GM19351 (cell line): ENCODE results near the gene SNAPC3.

Experiments used
- ATAC-seq: cut with Tn5 transposase; IDR thresholded peaks from one replicate; pipeline ENCODE4 v1.9.1; 2021; ENCODE audit warnings: mild to moderate bottlenecking, moderate library complexity; ENCODE audit not compliant: unreplicated experiment

Gene SNAPC3

GRCh38 chr9:15485836-15486666 lies 63.4 kb downstream of the SNAPC3 start:
- peak; percentile 55 for ATAC-seq

GRCh38 chr9:15491950-15492349 lies 69.3 kb downstream of the SNAPC3 start:
- ATAC-seq = no peak

GRCh38 chr9:15492485-15493150 lies 69.9 kb downstream of the SNAPC3 start:
- ATAC-seq = no peak

- ATAC-seq = no peak
Measured at GRCh38 chr9:15498246-15498995, 75.7 kb downstream of the SNAPC3 start.

GRCh38 chr9:15499139-15499538 lies 76.5 kb downstream of the SNAPC3 start:
- no peak for ATAC-seq

GRCh38 chr9:15501179-15501578 lies 78.5 kb downstream of the SNAPC3 start:
- ATAC-seq = no peak

- ATAC-seq = no peak
Measured at GRCh38 chr9:15501803-15502202, 79.1 kb downstream of the SNAPC3 start.

GRCh38 chr9:15505921-15506320 lies 83.2 kb downstream of the SNAPC3 start:
- no peak for ATAC-seq

- ATAC-seq = peak; percentile 38
Measured at GRCh38 chr9:15509931-15510788, 87.5 kb downstream of the SNAPC3 start.

GRCh38 chr9:15510789-15511575 lies 88.3 kb downstream of the SNAPC3 start, which contains the start of gene PSIP1:
TSS of gene PSIP1 (minus strand) at chr9:15510970. CDS start at chr9:15510188, 782 bp downstream.
- peak; percentile 72 for ATAC-seq
